ENCODE results near the gene IL18R1. TPM values are rescaled to one million over a fixed set of nuclear protein-coding genes. Genes with fewer than 3 reads are reported as not detected.

Gene IL18R1
- total RNA-seq, 3 donors from 2014 or later, result 7.0 to 7.7 (median 7.2) TPM

DNA sequence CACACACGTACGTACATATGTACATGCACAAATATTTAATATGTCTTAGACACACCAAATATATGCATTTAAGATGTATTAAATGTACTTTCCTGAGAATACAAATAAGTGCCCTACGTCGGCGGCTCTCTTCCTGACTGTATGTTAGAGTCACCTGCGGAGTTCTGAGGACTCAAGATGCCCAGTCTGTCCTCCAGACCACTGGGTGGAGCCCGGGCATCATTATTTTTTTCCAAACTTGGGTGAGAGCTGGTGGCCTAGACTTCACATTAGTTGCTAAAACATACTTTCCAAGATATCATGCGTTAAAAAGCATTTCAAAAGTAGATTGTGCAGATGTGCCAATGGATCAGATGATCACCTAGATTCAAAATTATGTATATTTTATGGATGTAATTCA is 2.9 kb downstream of the IL18R1 start:
- no peaks in the 10 kb centered on the region for H3K4me1 ChIP-seq
- H3K27ac ChIP-seq, result no peak overlapping the region
- H3K9me3 ChIP-seq, result no peaks in the 10 kb centered on the region
- no peaks in the 10 kb centered on the region for H3K36me3 ChIP-seq
- intact Hi-C loops (cut with DNase I; ENCODE audit: low total_unique reads), result no loop called here
- TF ChIP-seq POLR2A (IDR thresholded peaks at IDR 0.05) (no peak), CTCF (IDR thresholded peaks at IDR 0.05) (no peak), POLR2AphosphoS5 (IDR thresholded peaks at IDR 0.05) (no peak)
- H3K27me3 ChIP-seq, result no peaks in the 10 kb centered on the region
- H3K4me3 ChIP-seq, result no peak overlapping the region
- no peak for DNase-seq (ENCODE audit: low spot score in 2 of 2)

GRCh38 chr2:102359527-102359926 is 3.9 kb downstream of the IL18R1 start:
- Histone ChIP-seq H3K9me3 (no peaks in the 10 kb centered on the region), H3K4me1 (no peaks in the 10 kb centered on the region), H3K4me3 (no peak overlapping the region), H3K27ac (no peak overlapping the region), H3K27me3 (no peaks in the 10 kb centered on the region), H3K36me3 (no peaks in the 10 kb centered on the region)
- TF ChIP-seq POLR2AphosphoS5 (IDR thresholded peaks at IDR 0.05), result no peak
- no peak for TF ChIP-seq POLR2A (IDR thresholded peaks at IDR 0.05)
- TF ChIP-seq CTCF (IDR thresholded peaks at IDR 0.05), result no peak
- intact Hi-C loops (cut with DNase I; ENCODE audit: low total_unique reads), result no loop called here
- no peak for DNase-seq (ENCODE audit: low spot score in 2 of 2)

GRCh38 chr2:102361632-102362241 is 6.1 kb downstream of the IL18R1 start:
- H3K36me3 ChIP-seq, result no peaks in the 10 kb centered on the region
- no peaks in the 10 kb centered on the region for H3K4me1 ChIP-seq
- no peak overlapping the region for H3K27ac ChIP-seq
- TF ChIP-seq POLR2AphosphoS5 (IDR thresholded peaks at IDR 0.05) (no peak), CTCF (IDR thresholded peaks at IDR 0.05) (no peak)
- DNase-seq (ENCODE audit: low spot score in 2 of 2), result no peak
- intact Hi-C loops (cut with DNase I; ENCODE audit: low total_unique reads), result no loop called here
- no peaks in the 10 kb centered on the region for H3K27me3 ChIP-seq
- no peak overlapping the region for H3K4me3 ChIP-seq
- peaks cover 14 to 17% of the 10 kb centered on the region in 2 donors for H3K9me3 ChIP-seq

GRCh38 chr2:102365763-102366162 is 10.2 kb downstream of the IL18R1 start:
- DNase-seq (ENCODE audit: low spot score in 2 of 2), result no peak
- no peak overlapping the region for H3K4me3 ChIP-seq
- no peak overlapping the region for H3K27ac ChIP-seq
- intact Hi-C loops (cut with DNase I; ENCODE audit: low total_unique reads), result no loop called here
- no peak for TF ChIP-seq CTCF (IDR thresholded peaks at IDR 0.05)
- no peak for TF ChIP-seq POLR2AphosphoS5 (IDR thresholded peaks at IDR 0.05)
- no peak for TF ChIP-seq POLR2A (IDR thresholded peaks at IDR 0.05)
- H3K4me1 ChIP-seq, result no peaks in the 10 kb centered on the region
- peaks cover 14 to 20% of the 10 kb centered on the region in 2 donors for H3K9me3 ChIP-seq
- no peaks in the 10 kb centered on the region for H3K36me3 ChIP-seq
- H3K27me3 ChIP-seq, result no peaks in the 10 kb centered on the region

- Histone ChIP-seq H3K27ac (no peak overlapping the region), H3K36me3 (no peaks in the 10 kb centered on the region), H3K9me3 (peaks cover 14 to 20% of the 10 kb centered on the region in 2 donors), H3K4me1 (no peaks in the 10 kb centered on the region), H3K4me3 (no peak overlapping the region), H3K27me3 (no peaks in the 10 kb centered on the region)
- no peak for DNase-seq (ENCODE audit: low spot score in 2 of 2)
- intact Hi-C loops (cut with DNase I; ENCODE audit: low total_unique reads), result no loop called here
- TF ChIP-seq CTCF (IDR thresholded peaks at IDR 0.05), result no peak
- TF ChIP-seq POLR2A (IDR thresholded peaks at IDR 0.05), result no peak
- TF ChIP-seq POLR2AphosphoS5 (IDR thresholded peaks at IDR 0.05), result no peak
Observed at GRCh38 chr2:102366406-102367112, 11.0 kb downstream of the IL18R1 start.
